SK-N-SH treated with all-trans-retinoic acid at 6 μM for 48 hours (cell line): ENCODE results near the gene POLD2.
"Not testable (repeated sequence)": the region's sequence is repeated elsewhere in the genome, so short reads cannot be mapped to it uniquely, and the experiment has no call there.

Experiments
- ATAC-seq: fragments of 200-7000 bp; cut with Tn5 transposase; 3 replicates; pipeline ENCODE4 v1.9.1; 2020; ENCODE audit warnings: mild to moderate bottlenecking, moderate library complexity
- ARNTL ChIP-seq: fragments of 450-650 bp; formaldehyde crosslinking; IDR thresholded peaks from 2 replicates; pipeline ENCODE4 v1.5.0; 2020; ENCODE audit warnings: low read depth, mild to moderate bottlenecking, moderate library complexity, borderline replicate concordance
- BACH2 ChIP-seq: fragments of 250-450 bp; sonication (Bioruptor Pico); IDR thresholded peaks from 2 replicates; pipeline ENCODE4 v1.9.0; 2021; ENCODE audit warnings: mild to moderate bottlenecking, borderline replicate concordance
- CSDC2 ChIP-seq: fragments of 250-450 bp; sonication (Bioruptor Pico); IDR thresholded peaks from 2 replicates; pipeline ENCODE4 v1.5.0; 2020; ENCODE audit warnings: mild to moderate bottlenecking, moderate library complexity
- ESRRG ChIP-seq: fragments of 250-450 bp; sonication (Bioruptor Pico); IDR thresholded peaks from 2 replicates; pipeline ENCODE4 v1.6.1; 2021; ENCODE audit warnings: mild to moderate bottlenecking
- GLIS3 ChIP-seq: fragments of 250-450 bp; sonication (Bioruptor Pico); IDR thresholded peaks from 2 replicates; pipeline ENCODE4 v1.5.0; 2020; ENCODE audit warnings: mild to moderate bottlenecking, moderate library complexity
- ISL1 ChIP-seq: fragments of 250-450 bp; sonication (Bioruptor Pico); IDR thresholded peaks from 2 replicates; pipeline ENCODE4 v2.1.2; 2022; ENCODE audit warnings: mild to moderate bottlenecking, moderate library complexity
- OSR1 ChIP-seq: fragments of 250-450 bp; sonication (Bioruptor Pico); IDR thresholded peaks from 2 replicates; pipeline ENCODE4 v1.8.0; 2022; ENCODE audit warnings: moderate library complexity, mild to moderate bottlenecking, inconsistent platforms
- PPARA ChIP-seq: fragments of 250-450 bp; sonication (Bioruptor Pico); IDR thresholded peaks from 2 replicates; pipeline ENCODE4 v1.5.0; 2020; ENCODE audit warnings: mild to moderate bottlenecking, borderline replicate concordance
- RARB ChIP-seq: fragments of 250-450 bp; sonication (Bioruptor Pico); IDR thresholded peaks from 2 replicates; pipeline ENCODE4 v1.8.0; 2021; ENCODE audit warnings: mild to moderate bottlenecking, moderate library complexity
- SNAI2 ChIP-seq: fragments of 250-450 bp; sonication (Bioruptor Pico); IDR thresholded peaks from 2 replicates; pipeline ENCODE4 v1.5.0; 2020; ENCODE audit warnings: mild to moderate bottlenecking, moderate library complexity
- TCF4 ChIP-seq: fragments of 250-450 bp; sonication (Bioruptor Pico); IDR thresholded peaks from 2 replicates; pipeline ENCODE4 v1.8.0; 2021; ENCODE audit warnings: mild to moderate bottlenecking, moderate library complexity, borderline replicate concordance
- ZC3H10 ChIP-seq: fragments of 250-450 bp; sonication (Bioruptor Pico); IDR thresholded peaks from 2 replicates; pipeline ENCODE4 v1.5.1; 2021; ENCODE audit warnings: mild to moderate bottlenecking, moderate library complexity
- ZFP3 ChIP-seq: fragments of 250-450 bp; sonication (Bioruptor Pico); IDR thresholded peaks from 2 replicates; pipeline ENCODE4 v1.5.0; 2020; ENCODE audit warnings: mild to moderate bottlenecking, moderate library complexity
- ZFP30 ChIP-seq: fragments of 450-650 bp; formaldehyde crosslinking; IDR thresholded peaks from 2 replicates; pipeline ENCODE4 v1.5.0; 2022; ENCODE audit warnings: mild to moderate bottlenecking, moderate library complexity
- ZNF565 ChIP-seq: fragments of 450-650 bp; formaldehyde crosslinking; conservative IDR thresholded peaks from 2 replicates; pipeline ENCODE4 v1.5.0; 2020; ENCODE audit warnings: low read depth, mild to moderate bottlenecking, moderate library complexity
- ZNF70 ChIP-seq: fragments of 450-650 bp; formaldehyde crosslinking; IDR thresholded peaks from 2 replicates; pipeline ENCODE4 v1.5.0; 2020; ENCODE audit warnings: mild to moderate bottlenecking, moderate library complexity
- ZNF8 ChIP-seq: fragments of 450-650 bp; formaldehyde crosslinking; IDR thresholded peaks from 2 replicates; pipeline ENCODE4 v1.5.0; 2020; ENCODE audit warnings: mild to moderate bottlenecking, moderate library complexity
- TF ChIP-seq, protein P1 (sequence below): fragments of 250-450 bp; sonication (Bioruptor Pico); IDR thresholded peaks from 2 replicates; pipeline ENCODE4 v1.5.1; 2020; ENCODE audit warnings: low read depth, mild to moderate bottlenecking, moderate library complexity
- TF ChIP-seq, protein P2 (sequence below): fragments of 250-450 bp; sonication (Bioruptor Pico); IDR thresholded peaks from 2 replicates; pipeline ENCODE4 v1.5.0; 2020; ENCODE audit warnings: mild to moderate bottlenecking, moderate library complexity
- TF ChIP-seq, protein P3 (sequence below): fragments of 250-450 bp; sonication (Bioruptor Pico); IDR thresholded peaks from 2 replicates; pipeline ENCODE4 v1.5.1; 2021; ENCODE audit warnings: mild to moderate bottlenecking, moderate library complexity
- TF ChIP-seq, protein P4 (sequence below): fragments of 250-450 bp; sonication (Bioruptor Pico); IDR thresholded peaks from 2 replicates; pipeline ENCODE4 v1.8.0; 2020; ENCODE audit warnings: mild to moderate bottlenecking, moderate library complexity, borderline replicate concordance
- TF ChIP-seq, protein P5 (sequence below): fragments of 250-450 bp; sonication (Bioruptor Pico); IDR thresholded peaks from 2 replicates; pipeline ENCODE4 v1.8.0; 2021; ENCODE audit warnings: low read depth, mild to moderate bottlenecking, moderate library complexity, borderline replicate concordance

POLD2 gene

GRCh38 chr7:44172352-44172751, 49.0 kb upstream of the POLD2 start:
- ATAC-seq = no peak
- TF ChIP-seq RARB = no peak
- TF ChIP-seq, protein P1, sequence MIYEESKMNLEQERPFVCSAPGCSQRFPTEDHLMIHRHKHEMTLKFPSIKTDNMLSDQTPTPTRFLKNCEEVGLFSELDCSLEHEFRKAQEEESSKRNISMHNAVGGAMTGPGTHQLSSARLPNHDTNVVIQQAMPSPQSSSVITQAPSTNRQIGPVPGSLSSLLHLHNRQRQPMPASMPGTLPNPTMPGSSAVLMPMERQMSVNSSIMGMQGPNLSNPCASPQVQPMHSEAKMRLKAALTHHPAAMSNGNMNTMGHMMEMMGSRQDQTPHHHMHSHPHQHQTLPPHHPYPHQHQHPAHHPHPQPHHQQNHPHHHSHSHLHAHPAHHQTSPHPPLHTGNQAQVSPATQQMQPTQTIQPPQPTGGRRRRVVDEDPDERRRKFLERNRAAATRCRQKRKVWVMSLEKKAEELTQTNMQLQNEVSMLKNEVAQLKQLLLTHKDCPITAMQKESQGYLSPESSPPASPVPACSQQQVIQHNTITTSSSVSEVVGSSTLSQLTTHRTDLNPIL (CRISPR knock-in tag) = no peak
- TF ChIP-seq ZFP30 = no peak
- no peak for TF ChIP-seq ESRRG
- TF ChIP-seq ARNTL (CRISPR knock-in tag) = no peak
- TF ChIP-seq, protein P2, sequence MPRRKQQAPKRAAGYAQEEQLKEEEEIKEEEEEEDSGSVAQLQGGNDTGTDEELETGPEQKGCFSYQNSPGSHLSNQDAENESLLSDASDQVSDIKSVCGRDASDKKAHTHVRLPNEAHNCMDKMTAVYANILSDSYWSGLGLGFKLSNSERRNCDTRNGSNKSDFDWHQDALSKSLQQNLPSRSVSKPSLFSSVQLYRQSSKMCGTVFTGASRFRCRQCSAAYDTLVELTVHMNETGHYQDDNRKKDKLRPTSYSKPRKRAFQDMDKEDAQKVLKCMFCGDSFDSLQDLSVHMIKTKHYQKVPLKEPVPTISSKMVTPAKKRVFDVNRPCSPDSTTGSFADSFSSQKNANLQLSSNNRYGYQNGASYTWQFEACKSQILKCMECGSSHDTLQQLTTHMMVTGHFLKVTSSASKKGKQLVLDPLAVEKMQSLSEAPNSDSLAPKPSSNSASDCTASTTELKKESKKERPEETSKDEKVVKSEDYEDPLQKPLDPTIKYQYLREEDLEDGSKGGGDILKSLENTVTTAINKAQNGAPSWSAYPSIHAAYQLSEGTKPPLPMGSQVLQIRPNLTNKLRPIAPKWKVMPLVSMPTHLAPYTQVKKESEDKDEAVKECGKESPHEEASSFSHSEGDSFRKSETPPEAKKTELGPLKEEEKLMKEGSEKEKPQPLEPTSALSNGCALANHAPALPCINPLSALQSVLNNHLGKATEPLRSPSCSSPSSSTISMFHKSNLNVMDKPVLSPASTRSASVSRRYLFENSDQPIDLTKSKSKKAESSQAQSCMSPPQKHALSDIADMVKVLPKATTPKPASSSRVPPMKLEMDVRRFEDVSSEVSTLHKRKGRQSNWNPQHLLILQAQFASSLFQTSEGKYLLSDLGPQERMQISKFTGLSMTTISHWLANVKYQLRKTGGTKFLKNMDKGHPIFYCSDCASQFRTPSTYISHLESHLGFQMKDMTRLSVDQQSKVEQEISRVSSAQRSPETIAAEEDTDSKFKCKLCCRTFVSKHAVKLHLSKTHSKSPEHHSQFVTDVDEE (CRISPR knock-in tag) = no peak
- no peak for TF ChIP-seq GLIS3 (CRISPR knock-in tag)
- TF ChIP-seq BACH2 (CRISPR knock-in tag) = no peak
- TF ChIP-seq, protein P3, sequence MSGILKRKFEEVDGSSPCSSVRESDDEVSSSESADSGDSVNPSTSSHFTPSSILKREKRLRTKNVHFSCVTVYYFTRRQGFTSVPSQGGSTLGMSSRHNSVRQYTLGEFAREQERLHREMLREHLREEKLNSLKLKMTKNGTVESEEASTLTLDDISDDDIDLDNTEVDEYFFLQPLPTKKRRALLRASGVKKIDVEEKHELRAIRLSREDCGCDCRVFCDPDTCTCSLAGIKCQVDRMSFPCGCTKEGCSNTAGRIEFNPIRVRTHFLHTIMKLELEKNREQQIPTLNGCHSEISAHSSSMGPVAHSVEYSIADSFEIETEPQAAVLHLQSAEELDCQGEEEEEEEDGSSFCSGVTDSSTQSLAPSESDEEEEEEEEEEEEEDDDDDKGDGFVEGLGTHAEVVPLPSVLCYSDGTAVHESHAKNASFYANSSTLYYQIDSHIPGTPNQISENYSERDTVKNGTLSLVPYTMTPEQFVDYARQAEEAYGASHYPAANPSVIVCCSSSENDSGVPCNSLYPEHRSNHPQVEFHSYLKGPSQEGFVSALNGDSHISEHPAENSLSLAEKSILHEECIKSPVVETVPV (CRISPR knock-in tag) = no peak

DNA sequence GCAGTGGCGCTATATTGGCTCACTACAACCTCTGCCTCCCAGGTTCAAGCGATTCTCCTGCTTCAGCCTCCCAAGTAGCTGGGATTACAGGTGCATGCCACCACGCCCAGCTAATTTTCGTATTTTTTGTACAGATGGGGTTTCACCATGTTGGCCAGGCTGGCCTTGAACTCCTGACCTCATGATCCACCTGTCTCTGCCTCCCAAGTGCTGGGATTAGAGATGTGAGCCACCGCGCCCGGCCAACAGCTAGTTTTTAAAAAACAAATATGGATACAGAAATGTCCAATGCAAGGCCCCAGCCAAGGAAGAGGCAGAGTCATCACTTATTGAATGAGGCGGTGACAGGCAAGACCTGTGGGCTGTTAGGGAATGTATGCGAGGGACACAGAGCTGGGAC, 48.6 kb upstream of the POLD2 start:
- not testable (repeated sequence) for ATAC-seq

DNA sequence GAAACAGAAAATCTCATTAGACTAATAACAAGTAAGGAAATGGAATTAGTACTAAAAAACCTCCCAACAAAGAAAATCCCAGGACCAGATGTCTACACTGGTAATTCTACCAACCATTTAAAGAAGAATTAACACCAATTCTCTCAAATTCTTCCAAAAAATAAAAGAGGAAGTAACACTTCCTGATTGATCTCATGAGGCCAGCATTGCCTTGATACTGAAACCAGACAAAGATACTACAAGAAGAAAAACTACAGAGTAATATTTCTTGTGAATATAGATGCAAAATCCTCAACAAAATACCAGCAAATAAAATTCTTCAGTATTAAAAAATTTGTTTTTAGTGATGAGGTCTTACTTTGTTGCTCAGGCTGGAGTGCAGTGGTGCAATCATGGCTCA, 44.6 kb upstream of the POLD2 start:
- no peak for TF ChIP-seq ESRRG
- TF ChIP-seq ZFP3 (CRISPR knock-in tag) = no peak
- TF ChIP-seq SNAI2 (CRISPR knock-in tag) = no peak
- no peak for TF ChIP-seq GLIS3 (CRISPR knock-in tag)
- TF ChIP-seq ZNF565 = no peak
- TF ChIP-seq, protein P3 (CRISPR knock-in tag) = no peak
- TF ChIP-seq, protein P2 (CRISPR knock-in tag) = no peak
- TF ChIP-seq, protein P4, sequence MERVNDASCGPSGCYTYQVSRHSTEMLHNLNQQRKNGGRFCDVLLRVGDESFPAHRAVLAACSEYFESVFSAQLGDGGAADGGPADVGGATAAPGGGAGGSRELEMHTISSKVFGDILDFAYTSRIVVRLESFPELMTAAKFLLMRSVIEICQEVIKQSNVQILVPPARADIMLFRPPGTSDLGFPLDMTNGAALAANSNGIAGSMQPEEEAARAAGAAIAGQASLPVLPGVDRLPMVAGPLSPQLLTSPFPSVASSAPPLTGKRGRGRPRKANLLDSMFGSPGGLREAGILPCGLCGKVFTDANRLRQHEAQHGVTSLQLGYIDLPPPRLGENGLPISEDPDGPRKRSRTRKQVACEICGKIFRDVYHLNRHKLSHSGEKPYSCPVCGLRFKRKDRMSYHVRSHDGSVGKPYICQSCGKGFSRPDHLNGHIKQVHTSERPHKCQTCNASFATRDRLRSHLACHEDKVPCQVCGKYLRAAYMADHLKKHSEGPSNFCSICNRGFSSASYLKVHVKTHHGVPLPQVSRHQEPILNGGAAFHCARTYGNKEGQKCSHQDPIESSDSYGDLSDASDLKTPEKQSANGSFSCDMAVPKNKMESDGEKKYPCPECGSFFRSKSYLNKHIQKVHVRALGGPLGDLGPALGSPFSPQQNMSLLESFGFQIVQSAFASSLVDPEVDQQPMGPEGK = no peak
- no peak for TF ChIP-seq ARNTL (CRISPR knock-in tag)
- TF ChIP-seq OSR1 (CRISPR knock-in tag) = no peak
- TF ChIP-seq TCF4 (CRISPR knock-in tag) = no peak
- TF ChIP-seq BACH2 (CRISPR knock-in tag) = no peak
- TF ChIP-seq, protein P5, sequence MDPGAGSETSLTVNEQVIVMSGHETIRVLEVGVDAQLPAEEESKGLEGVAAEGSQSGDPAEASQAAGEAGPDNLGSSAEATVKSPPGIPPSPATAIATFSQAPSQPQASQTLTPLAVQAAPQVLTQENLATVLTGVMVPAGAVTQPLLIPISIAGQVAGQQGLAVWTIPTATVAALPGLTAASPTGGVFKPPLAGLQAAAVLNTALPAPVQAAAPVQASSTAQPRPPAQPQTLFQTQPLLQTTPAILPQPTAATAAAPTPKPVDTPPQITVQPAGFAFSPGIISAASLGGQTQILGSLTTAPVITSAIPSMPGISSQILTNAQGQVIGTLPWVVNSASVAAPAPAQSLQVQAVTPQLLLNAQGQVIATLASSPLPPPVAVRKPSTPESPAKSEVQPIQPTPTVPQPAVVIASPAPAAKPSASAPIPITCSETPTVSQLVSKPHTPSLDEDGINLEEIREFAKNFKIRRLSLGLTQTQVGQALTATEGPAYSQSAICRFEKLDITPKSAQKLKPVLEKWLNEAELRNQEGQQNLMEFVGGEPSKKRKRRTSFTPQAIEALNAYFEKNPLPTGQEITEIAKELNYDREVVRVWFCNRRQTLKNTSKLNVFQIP = no peak
- no peak for TF ChIP-seq ISL1 (CRISPR knock-in tag)
- no peak for TF ChIP-seq RARB
- TF ChIP-seq ZNF70 (CRISPR knock-in tag) = no peak
- TF ChIP-seq CSDC2 (CRISPR knock-in tag) = no peak
- no peak for TF ChIP-seq ZC3H10 (CRISPR knock-in tag)
- no peak for TF ChIP-seq PPARA (CRISPR knock-in tag)
- no peak for TF ChIP-seq ZNF8
- no peak for ATAC-seq
